Measurements from ENCODE around the gene RILPL2. TPM values are rescaled to one million over a fixed set of nuclear protein-coding genes. Genes with fewer than 3 reads are reported as not detected.
A peak's percentile ranks its signal among the peaks of the same experiment; 100 is the strongest.
"Not testable (repeated sequence)": the region's sequence is repeated elsewhere in the genome, so short reads cannot be mapped to it uniquely, and the experiment has no call there.

Gene RILPL2
- total RNA-seq, 1 donor from 2014 or later: 15.1 TPM

- intact Hi-C loops (cut with DNase I): no loop called here
- ATAC-seq (no peak), DNase-seq (no peak)
- H3K27me3 ChIP-seq: no peaks in the 10 kb centered on the region
- H3K4me3 ChIP-seq: no peak overlapping the region
- no peaks in the 10 kb centered on the region for H3K4me1 ChIP-seq
- peaks cover 23% of the 10 kb centered on the region for H3K36me3 ChIP-seq
- no peaks in the 10 kb centered on the region for H3K9me3 ChIP-seq
- no peak overlapping the region for H3K27ac ChIP-seq
- no peak for TF ChIP-seq CTCF (IDR thresholded peaks at IDR 0.05)
Observed at GRCh38 chr12:123472438-123472849, 36.0 kb upstream of the RILPL2 start.

GRCh38 chr12:123471374-123472068, 35.0 kb upstream of the RILPL2 start:
- ATAC-seq (peak; percentile 75), DNase-seq (no peak)
- Histone ChIP-seq H3K27me3 (no peaks in the 10 kb centered on the region), H3K4me1 (no peaks in the 10 kb centered on the region), H3K9me3 (no peaks in the 10 kb centered on the region), H3K4me3 (no peak overlapping the region), H3K36me3 (peaks cover 26% of the 10 kb centered on the region), H3K27ac (no peak overlapping the region)
- intact Hi-C loops (cut with DNase I): no loop called here
- no peak for TF ChIP-seq CTCF (IDR thresholded peaks at IDR 0.05)

GRCh38 chr12:123469978-123470377, 33.5 kb upstream of the RILPL2 start:
- no peak for DNase-seq
- H3K4me3 ChIP-seq: no peak overlapping the region

GRCh38 chr12:123468786-123469185, 32.3 kb upstream of the RILPL2 start:
- Histone ChIP-seq H3K27ac (no peak overlapping the region), H3K4me3 (no peak overlapping the region), H3K9me3 (no peaks in the 10 kb centered on the region), H3K4me1 (no peaks in the 10 kb centered on the region), H3K27me3 (no peaks in the 10 kb centered on the region), H3K36me3 (peaks cover 50% of the 10 kb centered on the region)
- intact Hi-C loops (cut with DNase I): no loop called here
- DNase-seq: no peak
- no peak for TF ChIP-seq CTCF (IDR thresholded peaks at IDR 0.05)
- ATAC-seq: peak; percentile 52

More at GRCh38 chr12:123469978-123470377, 33.5 kb upstream of the RILPL2 start:
- Histone ChIP-seq H3K27ac (no peak overlapping the region), H3K36me3 (peaks cover 40% of the 10 kb centered on the region), H3K9me3 (no peaks in the 10 kb centered on the region), H3K4me1 (no peaks in the 10 kb centered on the region), H3K27me3 (no peaks in the 10 kb centered on the region)
- no peak for ATAC-seq
- intact Hi-C loops (cut with DNase I): no loop called here
- TF ChIP-seq CTCF (IDR thresholded peaks at IDR 0.05): no peak

GRCh38 chr12:123465084-123465483, 28.6 kb upstream of the RILPL2 start:
- TF ChIP-seq CTCF (IDR thresholded peaks at IDR 0.05): no peak
- H3K27ac ChIP-seq: no peak overlapping the region
- no peaks in the 10 kb centered on the region for H3K27me3 ChIP-seq
- intact Hi-C loops (cut with DNase I): no loop called here
- no peak overlapping the region for H3K4me3 ChIP-seq
- peaks cover 2% of the 10 kb centered on the region for H3K4me1 ChIP-seq
- DNase-seq: no peak
- no peak for ATAC-seq
- H3K36me3 ChIP-seq: peaks cover 27% of the 10 kb centered on the region
- no peaks in the 10 kb centered on the region for H3K9me3 ChIP-seq

- H3K9me3 ChIP-seq; DNase-seq; ATAC-seq; intact Hi-C loops (cut with DNase I); H3K4me3 ChIP-seq; H3K27ac ChIP-seq; H3K27me3 ChIP-seq: not testable (repeated sequence)
- Histone ChIP-seq H3K36me3 (peaks cover 27% of the 10 kb centered on the region), H3K4me1 (peaks cover 13% of the 10 kb centered on the region)
Observed at GRCh38 chr12:123463174-123463573, 26.7 kb upstream of the RILPL2 start.
